ENCODE measurements around the gene DEAF1.
"Not testable (repeated sequence)": the region's sequence is repeated elsewhere in the genome, so short reads cannot be mapped to it uniquely, and the experiment has no call there.

The DEAF1 gene

DNA sequence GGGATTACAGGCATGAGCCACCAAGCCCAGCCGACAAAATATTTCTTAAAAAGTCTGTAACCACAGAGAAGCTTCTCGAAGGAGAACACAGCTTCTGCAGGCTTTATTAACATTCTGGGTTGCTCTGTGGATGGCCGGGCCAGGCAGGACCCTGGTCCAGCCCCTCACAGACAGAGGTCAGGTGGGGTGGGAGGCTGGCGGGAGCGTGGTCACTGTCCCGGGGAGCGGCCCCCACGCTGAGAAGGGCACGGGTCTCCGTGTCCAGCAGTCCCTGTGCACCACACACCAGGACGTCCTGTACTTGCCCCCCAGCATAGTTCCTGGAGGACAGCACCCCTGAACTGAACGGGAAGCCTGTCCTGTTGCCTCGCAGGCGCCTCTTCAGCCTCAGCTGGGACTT, 38.6 kb downstream of the DEAF1 start:
- no peak for DNase-seq (ENCODE audit: low read depth in 1 of 2, low spot score in 1 of 2)
- TF ChIP-seq JUND (IDR thresholded peaks at IDR 0.05; ENCODE audit: low read depth) = no peak
- in situ Hi-C loops (cut with HindIII; ENCODE audit: low pct_unique_long_range_greater_than_20kb, low sequenced_read_pairs) = no loop called here

DNA sequence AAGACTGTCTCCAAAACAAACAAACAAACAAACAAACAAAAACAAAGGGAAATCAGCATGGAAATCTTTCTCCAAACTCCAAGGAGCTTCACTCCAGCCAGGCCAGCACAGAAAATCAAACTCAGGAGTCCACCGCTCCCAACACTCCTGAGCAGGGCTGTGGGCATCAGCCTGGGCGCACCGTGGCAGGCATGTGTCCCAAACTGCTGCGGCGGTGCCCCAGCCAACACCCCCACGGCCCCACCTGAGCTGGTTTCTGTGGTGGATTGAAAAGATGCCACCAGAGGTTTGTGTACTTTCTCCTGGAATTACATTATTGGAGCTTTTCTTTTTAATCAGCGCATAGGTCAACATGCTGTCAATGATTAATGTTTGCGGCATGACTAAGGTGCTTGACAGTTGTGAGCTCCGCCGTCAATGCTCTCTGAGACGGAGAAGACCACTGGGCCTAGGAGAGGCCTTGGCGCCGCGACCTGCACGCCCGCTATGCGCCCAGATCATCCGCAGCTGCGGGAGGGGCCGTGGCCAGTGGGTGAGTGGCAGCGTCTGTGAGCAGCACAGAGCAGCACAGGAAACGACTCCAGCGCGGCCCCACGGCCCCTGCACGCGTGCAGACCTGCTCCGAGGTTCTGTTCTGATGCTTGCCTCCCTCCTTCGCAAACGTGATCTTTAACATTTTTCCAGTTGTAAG, 39.8 kb downstream of the DEAF1 start:
- in situ Hi-C loops (cut with HindIII; ENCODE audit: low pct_unique_long_range_greater_than_20kb, low sequenced_read_pairs) = no loop called here
- DNase-seq (ENCODE audit: low read depth in 1 of 2, low spot score in 1 of 2) = no peak
- TF ChIP-seq JUND (IDR thresholded peaks at IDR 0.05; ENCODE audit: low read depth) = no peak

DNA sequence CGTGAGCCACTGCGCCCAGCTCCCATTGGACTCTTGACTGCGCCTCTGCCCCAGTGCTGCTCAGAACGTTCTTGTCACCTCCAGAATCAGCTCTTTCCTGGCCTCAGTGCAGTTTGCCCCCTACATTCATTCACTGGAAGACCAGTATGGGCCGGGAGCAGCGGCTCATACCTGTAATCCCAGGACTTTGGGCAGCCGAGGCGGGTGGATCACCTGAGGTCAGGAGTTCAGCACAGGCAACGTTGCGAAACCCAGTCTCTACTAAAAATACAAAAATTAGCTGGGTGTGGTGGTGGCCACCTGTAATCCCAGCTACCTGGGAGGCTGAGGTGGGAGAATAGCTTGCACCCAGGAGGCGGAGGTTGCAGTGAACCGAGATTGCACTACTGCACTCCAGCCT, 40.6 kb downstream of the DEAF1 start:
- in situ Hi-C loops (cut with HindIII; ENCODE audit: low pct_unique_long_range_greater_than_20kb, low sequenced_read_pairs) = not testable (repeated sequence)

DNA sequence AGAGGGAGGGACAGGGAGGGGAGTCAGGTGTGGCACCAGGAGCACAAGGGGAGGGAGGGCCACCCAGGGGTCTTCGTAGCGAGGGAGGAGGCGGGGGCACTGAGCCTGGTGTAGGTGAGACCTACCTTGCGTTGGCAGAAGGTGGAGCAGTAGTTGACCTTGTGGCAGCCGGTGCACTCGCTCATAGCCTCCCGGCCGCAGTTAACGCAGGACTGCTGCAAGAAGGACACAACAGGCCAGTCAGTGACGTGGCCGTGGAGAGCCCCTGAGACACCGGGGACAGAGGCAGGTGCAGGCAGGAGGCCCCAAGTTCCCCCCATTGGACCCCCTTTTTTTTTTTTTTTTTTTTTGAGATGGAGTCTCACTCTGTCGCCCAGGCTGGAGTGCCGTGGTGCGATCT, 41.2 kb downstream of the DEAF1 start:
- in situ Hi-C loops (cut with HindIII; ENCODE audit: low pct_unique_long_range_greater_than_20kb, low sequenced_read_pairs) = no loop called here
- DNase-seq (ENCODE audit: low read depth in 1 of 2, low spot score in 1 of 2) = no peak
- no peak for TF ChIP-seq JUND (IDR thresholded peaks at IDR 0.05; ENCODE audit: low read depth)

More for the DNA sequence above, 40.6 kb downstream of the DEAF1 start:
- not testable (repeated sequence) for DNase-seq (ENCODE audit: low read depth in 1 of 2, low spot score in 1 of 2)

DNA sequence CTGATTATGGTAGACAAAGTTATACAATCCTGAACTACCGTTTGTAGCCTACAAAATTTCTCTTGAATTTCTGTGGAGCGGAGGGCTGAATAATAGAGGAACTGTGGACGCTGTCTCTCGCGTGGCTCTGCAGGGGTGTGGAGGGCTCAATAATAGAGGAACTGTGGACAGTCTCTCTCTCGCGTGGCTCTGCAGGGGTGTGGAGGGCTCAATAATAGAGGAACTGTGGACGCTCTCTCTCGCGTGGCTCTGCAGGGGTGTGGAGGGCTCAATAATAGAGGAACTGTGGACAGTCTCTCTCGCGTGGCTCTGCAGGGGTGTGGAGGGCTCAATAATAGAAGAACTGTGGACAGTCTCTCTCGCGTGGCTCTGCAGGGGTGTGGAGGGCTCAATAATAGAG, 41.9 kb downstream of the DEAF1 start:
- DNase-seq (ENCODE audit: low read depth in 1 of 2, low spot score in 1 of 2); in situ Hi-C loops (cut with HindIII; ENCODE audit: low pct_unique_long_range_greater_than_20kb, low sequenced_read_pairs): not testable (repeated sequence)

DNA sequence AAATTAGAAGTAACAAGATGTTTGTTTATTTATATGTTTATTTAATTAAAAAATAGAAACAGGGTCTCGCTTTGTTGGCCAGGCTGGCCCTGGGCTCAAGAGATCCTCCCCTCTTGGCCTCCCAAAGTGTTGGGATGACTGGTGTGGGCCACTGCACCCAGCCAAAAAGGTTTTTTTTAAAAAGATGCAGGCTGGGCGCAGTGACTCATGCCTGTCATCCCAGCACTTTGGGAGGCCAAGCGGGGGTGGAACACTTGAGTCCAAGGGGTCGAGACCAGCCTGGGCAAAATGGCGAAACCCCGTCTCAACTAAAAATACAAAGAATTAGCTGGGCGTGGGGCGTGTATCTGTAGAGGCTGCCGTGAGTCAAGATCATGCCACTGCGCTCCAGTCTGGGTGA, 44.5 kb downstream of the DEAF1 start:
- in situ Hi-C loops (cut with HindIII; ENCODE audit: low pct_unique_long_range_greater_than_20kb, low sequenced_read_pairs) = no loop called here
- DNase-seq (ENCODE audit: low read depth in 1 of 2, low spot score in 1 of 2) = no peak

DNA sequence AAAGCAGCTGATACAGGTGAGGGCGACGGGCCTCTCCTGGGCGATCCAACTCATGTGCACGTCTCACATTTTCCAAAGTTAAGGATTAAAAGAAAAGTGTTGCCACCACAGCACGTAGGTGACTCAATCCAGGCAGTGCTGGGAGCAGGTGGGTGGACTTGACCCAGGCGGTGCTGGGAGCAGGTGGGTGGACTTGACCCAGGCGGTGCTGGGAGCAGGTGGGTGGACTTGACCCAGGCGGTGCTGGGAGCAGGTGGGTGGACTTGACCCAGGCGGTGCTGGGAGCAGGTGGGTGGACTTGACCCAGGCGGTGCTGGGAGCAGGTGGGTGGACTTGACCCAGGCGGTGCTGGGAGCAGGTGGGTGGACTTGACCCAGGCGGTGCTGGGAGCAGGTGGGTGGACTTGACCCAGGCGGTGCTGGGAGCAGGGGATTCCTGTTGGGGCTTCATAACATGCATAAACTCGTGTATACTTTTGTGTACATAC, 47.3 kb downstream of the DEAF1 start:
- in situ Hi-C loops (cut with HindIII; ENCODE audit: low pct_unique_long_range_greater_than_20kb, low sequenced_read_pairs); DNase-seq (ENCODE audit: low read depth in 1 of 2, low spot score in 1 of 2): not testable (repeated sequence)

More for the DNA sequence above, 44.5 kb downstream of the DEAF1 start:
- TF ChIP-seq JUND (IDR thresholded peaks at IDR 0.05; ENCODE audit: low read depth) = no peak

DNA sequence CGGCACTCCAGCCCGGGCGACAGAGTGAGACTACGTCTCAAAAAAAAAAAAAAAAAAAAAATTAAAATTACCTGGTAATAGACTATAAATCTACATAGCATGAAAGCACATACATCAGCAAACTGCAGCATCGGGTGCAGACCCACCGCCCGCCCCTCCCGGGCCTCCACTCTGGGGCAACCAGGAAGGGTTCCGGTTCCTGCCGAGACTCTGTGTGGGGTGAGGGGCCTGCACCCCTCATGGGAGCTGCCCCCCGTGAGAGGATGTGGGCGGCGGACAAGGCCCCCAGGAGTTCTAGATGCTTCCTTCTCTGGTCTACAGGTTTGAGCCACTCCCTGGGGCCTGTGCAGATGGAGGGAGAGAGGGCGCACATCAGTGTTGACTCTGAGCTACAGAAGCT, 48.8 kb downstream of the DEAF1 start:
- no peak for DNase-seq (ENCODE audit: low read depth in 1 of 2, low spot score in 1 of 2)
- in situ Hi-C loops (cut with HindIII; ENCODE audit: low pct_unique_long_range_greater_than_20kb, low sequenced_read_pairs) = no loop called here
- no peak for TF ChIP-seq JUND (IDR thresholded peaks at IDR 0.05; ENCODE audit: low read depth)

DNA sequence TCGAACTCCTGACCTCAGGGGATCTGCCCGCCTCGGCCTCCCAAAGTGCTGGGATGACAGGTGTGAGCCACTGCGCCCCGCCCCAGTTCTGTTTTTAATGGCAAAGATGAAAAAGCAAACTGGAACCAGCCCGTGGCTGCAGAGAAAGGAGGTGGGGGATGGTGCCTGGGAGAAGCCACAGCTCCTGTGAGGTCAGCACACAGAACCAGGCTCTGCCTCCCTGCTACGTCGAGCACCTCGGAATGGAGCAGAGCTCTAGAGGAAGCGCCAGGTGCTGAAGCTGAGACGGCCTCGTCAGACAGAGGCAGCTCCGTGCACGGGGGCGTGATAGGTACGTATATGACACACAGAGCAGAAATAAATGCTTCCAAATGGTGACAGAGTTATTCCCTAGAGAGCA, 49.5 kb downstream of the DEAF1 start:
- no peak for TF ChIP-seq JUND (IDR thresholded peaks at IDR 0.05; ENCODE audit: low read depth)
- no peak for DNase-seq (ENCODE audit: low read depth in 1 of 2, low spot score in 1 of 2)
- in situ Hi-C loops (cut with HindIII; ENCODE audit: low pct_unique_long_range_greater_than_20kb, low sequenced_read_pairs) = no loop called here

DNA sequence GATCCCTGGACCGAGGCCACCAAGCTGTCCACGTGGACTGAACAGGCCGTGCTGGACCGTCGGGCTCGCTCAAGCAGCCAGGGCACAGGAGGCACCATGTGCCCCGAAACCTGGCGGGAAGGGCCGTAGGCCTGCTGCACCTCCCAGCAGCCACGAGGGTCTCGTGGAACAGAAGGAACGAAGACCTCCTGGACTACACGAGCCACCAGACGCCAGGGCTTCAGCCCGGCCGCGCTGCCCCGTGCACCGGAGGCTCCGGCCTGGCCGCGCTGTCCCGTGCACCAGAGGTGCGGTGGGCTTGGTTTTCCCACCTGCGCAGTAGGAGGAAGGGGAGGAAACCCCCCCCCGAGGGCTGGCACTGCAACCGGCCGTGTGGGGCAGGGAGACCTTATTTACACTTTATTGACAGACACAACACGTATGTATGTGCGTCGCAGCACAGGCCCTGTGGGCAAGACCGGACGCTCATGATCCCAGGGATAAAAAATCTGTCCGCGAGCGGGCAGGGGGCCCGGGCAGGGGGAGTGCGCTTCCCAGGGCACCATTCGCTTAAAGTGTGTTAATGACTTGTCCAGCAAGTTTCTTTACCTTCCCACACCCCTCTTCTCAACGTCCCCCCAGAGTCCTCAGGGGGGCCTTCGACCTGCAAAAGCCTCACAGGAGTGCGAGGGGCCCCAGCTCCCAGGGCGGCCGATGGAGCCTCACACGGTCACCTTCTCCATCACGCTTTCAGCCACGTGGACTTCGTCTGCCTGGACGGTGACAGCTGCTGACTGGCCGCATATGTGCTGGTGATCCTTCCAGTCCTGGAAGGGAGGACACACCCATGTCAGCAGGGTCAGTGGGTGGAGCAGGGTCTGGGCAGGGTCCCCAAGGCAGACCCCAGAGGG, 50.9 kb downstream of the DEAF1 start:
- in situ Hi-C loops (cut with HindIII; ENCODE audit: low pct_unique_long_range_greater_than_20kb, low sequenced_read_pairs) = no loop called here
- DNase-seq (ENCODE audit: low read depth in 1 of 2, low spot score in 1 of 2) = no peak

DNA sequence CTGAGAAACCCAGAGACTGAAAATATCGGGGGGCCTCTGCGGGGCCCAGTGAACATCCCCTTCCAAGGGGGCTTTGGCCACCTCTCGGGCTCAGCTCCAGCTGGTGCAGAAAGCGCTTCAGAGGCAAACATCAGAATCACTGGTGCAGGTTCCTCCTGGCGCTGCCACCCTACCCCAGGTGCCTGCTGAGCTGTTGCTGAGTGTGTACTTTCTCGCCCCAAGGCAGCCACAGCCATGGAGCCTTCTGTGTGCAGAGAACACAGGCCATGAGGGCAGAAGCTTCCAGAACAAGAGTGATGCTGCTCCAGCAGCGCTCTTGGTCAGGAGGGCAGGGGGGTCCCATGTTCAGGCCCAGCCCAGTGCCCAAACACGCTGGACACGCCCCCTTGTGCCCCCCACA, 51.7 kb downstream of the DEAF1 start:
- DNase-seq (ENCODE audit: low read depth in 1 of 2, low spot score in 1 of 2) = no peak
- no peak for TF ChIP-seq JUND (IDR thresholded peaks at IDR 0.05; ENCODE audit: low read depth)
- in situ Hi-C loops (cut with HindIII; ENCODE audit: low pct_unique_long_range_greater_than_20kb, low sequenced_read_pairs) = no loop called here

More for the DNA sequence above, 50.9 kb downstream of the DEAF1 start:
- TF ChIP-seq JUND (IDR thresholded peaks at IDR 0.05; ENCODE audit: low read depth) = no peak

DNA sequence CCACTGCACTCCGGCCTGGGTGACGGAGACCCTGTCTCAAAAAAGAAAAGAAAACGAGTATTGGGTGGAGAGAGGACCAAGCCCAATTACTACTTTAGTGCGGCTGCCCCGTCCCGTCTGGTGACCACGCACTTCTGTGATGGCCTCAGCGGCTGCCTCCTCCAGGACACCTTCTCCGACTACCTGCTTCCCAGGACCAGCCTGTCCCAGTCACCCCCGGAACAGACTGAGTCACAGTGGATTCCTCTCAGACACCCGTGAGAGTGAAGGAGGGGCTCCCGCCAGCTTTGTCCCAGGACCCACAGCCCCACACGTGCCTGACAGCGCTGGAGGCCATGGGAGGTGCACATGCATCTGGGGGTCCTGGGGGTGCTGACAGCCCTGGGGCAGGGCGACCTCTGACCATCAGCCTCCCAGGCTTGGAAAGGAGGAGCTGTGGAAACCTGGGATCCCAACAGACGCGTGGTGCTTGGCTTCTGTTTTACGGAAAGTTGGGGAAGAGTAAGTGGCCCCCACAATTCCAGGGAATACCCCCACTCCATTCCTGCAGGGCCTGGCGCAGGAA, 53.1 kb downstream of the DEAF1 start:
- DNase-seq (ENCODE audit: low read depth in 1 of 2, low spot score in 1 of 2) = no peak
- no peak for TF ChIP-seq JUND (IDR thresholded peaks at IDR 0.05; ENCODE audit: low read depth)
- in situ Hi-C loops (cut with HindIII; ENCODE audit: low pct_unique_long_range_greater_than_20kb, low sequenced_read_pairs) = no loop called here
